Measurements from ENCODE around the gene FAM13A.

DNA sequence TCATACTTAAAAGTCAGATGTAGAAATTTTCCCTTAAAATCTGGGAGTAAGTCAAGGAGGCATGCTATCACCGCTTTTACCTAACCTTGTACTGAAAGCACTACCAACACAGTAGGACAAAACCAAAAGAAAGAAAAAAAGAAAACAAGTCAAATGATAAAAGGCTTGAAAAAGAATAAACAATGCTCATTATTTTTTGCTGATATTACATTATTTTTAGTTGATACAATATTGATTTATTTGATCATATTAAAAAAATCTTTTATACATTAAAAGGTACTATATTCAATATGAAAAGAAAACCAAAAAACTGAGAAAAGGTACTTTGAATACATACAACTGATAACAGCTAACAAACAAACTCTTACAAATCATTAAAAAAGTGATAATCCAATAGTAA is 164.3 kb downstream of the FAM13A start:
- TF ChIP-seq POLR2A (IDR thresholded peaks at IDR 0.05; ENCODE audit: low read depth, low read length), result no peak
- no peak for TF ChIP-seq POLR2AphosphoS5 (IDR thresholded peaks at IDR 0.05; ENCODE audit: low read depth, low read length)
- TF ChIP-seq TAF1 (IDR thresholded peaks at IDR 0.05; ENCODE audit: low read depth, low read length), result no peak
- TF ChIP-seq POU2F2 (IDR thresholded peaks at IDR 0.05; ENCODE audit: low read depth, low read length), result no peak
- TF ChIP-seq PAX5 (IDR thresholded peaks at IDR 0.05; ENCODE audit: insufficient read depth, low read length, severe bottlenecking), result no peak

Measured in GM12891 (cell line).